HepG2 (cell line): ENCODE data around the gene ALDH16A1. TPM values are rescaled to one million over a fixed set of nuclear protein-coding genes. Genes with fewer than 3 reads are reported as not detected.
A peak's percentile ranks its signal among the peaks of the same experiment; 100 is the strongest.

Experiments
- ARNTL ChIP-seq: sonication (generic); formaldehyde crosslinking; IDR thresholded peaks from 2 replicates; pipeline ENCODE4 v1.4.0; 2020; ENCODE audit warnings: mild to moderate bottlenecking, missing genetic modification reagents
- GPN1 ChIP-seq: sonication (generic); formaldehyde crosslinking; IDR thresholded peaks from 2 replicates; pipeline ENCODE4 v1.5.1; 2020; ENCODE audit warnings: missing genetic modification reagents, borderline replicate concordance
- HOMEZ ChIP-seq: IDR thresholded peaks from 2 replicates; pipeline ENCODE4 v1.6.1; 2016; ENCODE audit warnings: low read depth
- IKZF1 ChIP-seq: fragments of 450-650 bp; IDR thresholded peaks from 2 replicates; pipeline ENCODE4 v1.7.1; 2016
- JUNB ChIP-seq: sonication (generic); formaldehyde crosslinking; IDR thresholded peaks from 2 replicates; pipeline ENCODE4 v1.8.0; 2022; ENCODE audit warnings: missing genetic modification reagents, mild to moderate bottlenecking, borderline replicate concordance
- KAT7 ChIP-seq: IDR thresholded peaks from 2 replicates; pipeline ENCODE4 v1.6.1; 2018; ENCODE audit warnings: borderline replicate concordance, missing compliant biosample characterization
- KDM2A ChIP-seq: sonication (generic); formaldehyde crosslinking; IDR thresholded peaks from 2 replicates; pipeline ENCODE4 v1.4.0; 2020; ENCODE audit warnings: low read depth, missing genetic modification reagents, borderline replicate concordance
- NONO ChIP-seq, 2 experiments: fragments of 450-650 bp in 1 of 2; sonication (generic) in 1 of 2; formaldehyde crosslinking in 1 of 2; IDR thresholded peaks in 1 of 2; conservative IDR thresholded peaks in 1 of 2; 2 replicates each; pipeline versions ENCODE4 v1.6.1 to v1.8.0; 2017 to 2022; ENCODE audit warnings: mild to moderate bottlenecking in 1 of 2, missing genetic modification reagents in 1 of 2, moderate library complexity in 1 of 2
- POGZ ChIP-seq: sonication (generic); formaldehyde crosslinking; IDR thresholded peaks from 2 replicates; pipeline ENCODE4 v1.4.0; 2020; ENCODE audit warnings: mild to moderate bottlenecking, missing genetic modification reagents
- RELA ChIP-seq: sonication (generic); formaldehyde crosslinking; IDR thresholded peaks from 2 replicates; pipeline ENCODE4 v1.4.0; 2020; ENCODE audit warnings: missing genetic modification reagents
- RFX1 ChIP-seq: fragments of 450-650 bp; IDR thresholded peaks from 2 replicates; pipeline ENCODE4 v1.6.1; 2017
- RFX5 ChIP-seq: IDR thresholded peaks from 2 replicates; pipeline ENCODE4 v1.6.1; 2011; ENCODE audit warnings: low read depth, low read length, improper control_type of control experiment
- TP53 ChIP-seq: sonication (generic); formaldehyde crosslinking; conservative IDR thresholded peaks from 2 replicates; pipeline ENCODE4 v1.4.0; 2020; ENCODE audit warnings: missing genetic modification reagents
- ZBTB37 ChIP-seq: sonication (generic); formaldehyde crosslinking; IDR thresholded peaks from 2 replicates; pipeline ENCODE4 v1.4.0; 2020; ENCODE audit warnings: mild to moderate bottlenecking, missing genetic modification reagents
- ZNF10 ChIP-seq: sonication (generic); formaldehyde crosslinking; IDR thresholded peaks from 2 replicates; pipeline ENCODE4 v1.4.0; 2020; ENCODE audit warnings: mild to moderate bottlenecking, low read depth, missing genetic modification reagents, borderline replicate concordance
- ZNF24 ChIP-seq: fragments of 450-650 bp; IDR thresholded peaks from 2 replicates; pipeline ENCODE4 v1.6.1; 2017; ENCODE audit warnings: antibody characterized with exemption, mild to moderate bottlenecking
- ZNF337 ChIP-seq: sonication (generic); formaldehyde crosslinking; IDR thresholded peaks from 2 replicates; pipeline ENCODE4 v1.5.1; 2020; ENCODE audit warnings: missing genetic modification reagents, low read depth, mild to moderate bottlenecking, borderline replicate concordance
- ZNF432 ChIP-seq: sonication (generic); formaldehyde crosslinking; IDR thresholded peaks from 2 replicates; pipeline ENCODE4 v1.5.0; 2020; ENCODE audit warnings: missing genetic modification reagents, mild to moderate bottlenecking, borderline replicate concordance
- ZNF704 ChIP-seq: sonication (generic); formaldehyde crosslinking; IDR thresholded peaks from 2 replicates; pipeline ENCODE4 v1.8.1; 2023; ENCODE audit warnings: mild to moderate bottlenecking, inconsistent platforms, moderate library complexity, missing genetic modification reagents, borderline replicate concordance
- ZNF720 ChIP-seq: sonication (generic); formaldehyde crosslinking; IDR thresholded peaks from 2 replicates; pipeline ENCODE4 v1.4.0; 2020; ENCODE audit warnings: missing genetic modification reagents
- polyA plus RNA-seq, 8 experiments: library from polyadenylated mRNA; depleted of rRNA in 3 of 8; stranded (reverse) in 7 of 8; unstranded in 1 of 8; fragments of >200 nt; fragmentation: Illumina TruSeq in 4 of 8; extraction: Trizol in 4 of 8; gene quantifications; 2 replicates each; pipeline versions ENCODE4 v1.2.1 to v1.2.3, GENCODE V29; 2011 to 2016; ENCODE audit warnings: low read depth in 4 of 8, missing spikeins in 1 of 8, mixed read lengths in 1 of 8; ENCODE audit not compliant: insufficient read depth in 1 of 8
- total RNA-seq, 5 experiments: library from RNA; depleted of rRNA; stranded (reverse); fragments of >200 nt; fragmentation: Illumina TruSeq; extraction: Trizol; gene quantifications; 2 replicates each; pipeline ENCODE4 v1.2.3, GENCODE V29; 2016; ENCODE audit warnings: low read depth in 1 of 5
- TF ChIP-seq, protein P1 (sequence below): sonication (generic); formaldehyde crosslinking; IDR thresholded peaks from 2 replicates; pipeline ENCODE4 v1.4.0; 2020; ENCODE audit warnings: missing genetic modification reagents

ALDH16A1 gene
- total and polyA plus RNA-seq, 2 of the 13 experiments (the other 11 are each of a cell fraction or from before 2014, with no cell fraction given): 8.4 to 34.9 TPM

- TF ChIP-seq ZNF720 (no peak), RFX1 (no peak), IKZF1 (no peak), KAT7 (CRISPR knock-in tag) (peak; percentile 87; the same call in 1 of the 2 replicates), ZNF337 (no peak), RFX5 (peak; percentile 63; the same call in 1 of the 2 replicates), NONO (IDR thresholded peaks at IDR 0.05) (no peak), NONO (CRISPR knock-in tag; conservative IDR thresholded peaks at IDR 0.05) (peak; percentile 89), GPN1 (CRISPR knock-in tag) (no peak), RELA (no peak; the same call in 1 of the 2 replicates), ZNF24 (peak; percentile 60; the same call in 1 of the 2 replicates), ARNTL (CRISPR knock-in tag) (peak; percentile 34; the same call in 1 of the 2 replicates), TP53 (CRISPR knock-in tag) (no peak), HOMEZ (CRISPR knock-in tag) (no peak), ZNF10 (CRISPR knock-in tag) (no peak), JUNB (no peak), ZNF704 (CRISPR knock-in tag) (no peak), POGZ (peak; percentile 55), ZBTB37 (CRISPR knock-in tag) (no peak), KDM2A (peak; percentile 87), ZNF432 (CRISPR knock-in tag) (no peak)
- TF ChIP-seq, protein P1, sequence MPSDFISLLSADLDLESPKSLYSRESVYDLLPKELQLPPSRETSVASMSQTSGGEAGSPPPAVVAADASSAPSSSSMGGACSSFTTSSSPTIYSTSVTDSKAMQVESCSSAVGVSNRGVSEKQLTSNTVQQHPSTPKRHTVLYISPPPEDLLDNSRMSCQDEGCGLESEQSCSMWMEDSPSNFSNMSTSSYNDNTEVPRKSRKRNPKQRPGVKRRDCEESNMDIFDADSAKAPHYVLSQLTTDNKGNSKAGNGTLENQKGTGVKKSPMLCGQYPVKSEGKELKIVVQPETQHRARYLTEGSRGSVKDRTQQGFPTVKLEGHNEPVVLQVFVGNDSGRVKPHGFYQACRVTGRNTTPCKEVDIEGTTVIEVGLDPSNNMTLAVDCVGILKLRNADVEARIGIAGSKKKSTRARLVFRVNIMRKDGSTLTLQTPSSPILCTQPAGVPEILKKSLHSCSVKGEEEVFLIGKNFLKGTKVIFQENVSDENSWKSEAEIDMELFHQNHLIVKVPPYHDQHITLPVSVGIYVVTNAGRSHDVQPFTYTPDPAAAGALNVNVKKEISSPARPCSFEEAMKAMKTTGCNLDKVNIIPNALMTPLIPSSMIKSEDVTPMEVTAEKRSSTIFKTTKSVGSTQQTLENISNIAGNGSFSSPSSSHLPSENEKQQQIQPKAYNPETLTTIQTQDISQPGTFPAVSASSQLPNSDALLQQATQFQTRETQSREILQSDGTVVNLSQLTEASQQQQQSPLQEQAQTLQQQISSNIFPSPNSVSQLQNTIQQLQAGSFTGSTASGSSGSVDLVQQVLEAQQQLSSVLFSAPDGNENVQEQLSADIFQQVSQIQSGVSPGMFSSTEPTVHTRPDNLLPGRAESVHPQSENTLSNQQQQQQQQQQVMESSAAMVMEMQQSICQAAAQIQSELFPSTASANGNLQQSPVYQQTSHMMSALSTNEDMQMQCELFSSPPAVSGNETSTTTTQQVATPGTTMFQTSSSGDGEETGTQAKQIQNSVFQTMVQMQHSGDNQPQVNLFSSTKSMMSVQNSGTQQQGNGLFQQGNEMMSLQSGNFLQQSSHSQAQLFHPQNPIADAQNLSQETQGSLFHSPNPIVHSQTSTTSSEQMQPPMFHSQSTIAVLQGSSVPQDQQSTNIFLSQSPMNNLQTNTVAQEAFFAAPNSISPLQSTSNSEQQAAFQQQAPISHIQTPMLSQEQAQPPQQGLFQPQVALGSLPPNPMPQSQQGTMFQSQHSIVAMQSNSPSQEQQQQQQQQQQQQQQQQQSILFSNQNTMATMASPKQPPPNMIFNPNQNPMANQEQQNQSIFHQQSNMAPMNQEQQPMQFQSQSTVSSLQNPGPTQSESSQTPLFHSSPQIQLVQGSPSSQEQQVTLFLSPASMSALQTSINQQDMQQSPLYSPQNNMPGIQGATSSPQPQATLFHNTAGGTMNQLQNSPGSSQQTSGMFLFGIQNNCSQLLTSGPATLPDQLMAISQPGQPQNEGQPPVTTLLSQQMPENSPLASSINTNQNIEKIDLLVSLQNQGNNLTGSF (CRISPR knock-in tag): no peak; the same call in 1 of the 2 replicates
Observed at GRCh38 chr19:49487277-49488045, 34.4 kb downstream of the ALDH16A1 start, which contains the start of gene RPL13A (continued).
